Medulla oblongata (tissue), 1 donor: Measurements from ENCODE around the gene MED13L.
A peak's percentile ranks its signal among the peaks of the same experiment; 100 is the strongest.
"Not testable (repeated sequence)": the region's sequence is repeated elsewhere in the genome, so short reads cannot be mapped to it uniquely, and the experiment has no call there.

Experiments used
- DNase-seq: peaks from one replicate; pipeline ENCODE4 v3.0.0-alpha.2; 2015; ENCODE audit errors: extremely low spot score

The MED13L gene

DNA sequence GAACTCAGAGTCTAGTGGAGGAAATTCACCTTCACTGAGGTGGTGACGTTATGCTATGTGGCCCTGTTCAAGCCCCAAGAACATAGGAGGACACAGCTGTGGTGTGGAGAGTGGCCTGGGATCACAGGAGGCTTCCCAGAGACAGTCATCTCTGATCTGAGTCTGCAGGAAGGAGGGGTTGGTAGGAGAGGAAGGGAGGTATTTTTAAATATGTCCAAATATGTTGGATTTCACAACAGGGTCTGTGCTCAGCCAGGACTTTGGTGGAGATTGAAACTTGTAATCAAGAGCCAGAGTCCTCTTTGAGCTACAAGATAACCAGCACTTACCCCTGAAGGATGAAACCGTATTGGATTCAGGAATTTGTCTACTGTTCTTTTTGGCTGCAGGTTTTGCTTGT, 26.4 kb upstream of the MED13L start:
- no peak for DNase-seq

DNA sequence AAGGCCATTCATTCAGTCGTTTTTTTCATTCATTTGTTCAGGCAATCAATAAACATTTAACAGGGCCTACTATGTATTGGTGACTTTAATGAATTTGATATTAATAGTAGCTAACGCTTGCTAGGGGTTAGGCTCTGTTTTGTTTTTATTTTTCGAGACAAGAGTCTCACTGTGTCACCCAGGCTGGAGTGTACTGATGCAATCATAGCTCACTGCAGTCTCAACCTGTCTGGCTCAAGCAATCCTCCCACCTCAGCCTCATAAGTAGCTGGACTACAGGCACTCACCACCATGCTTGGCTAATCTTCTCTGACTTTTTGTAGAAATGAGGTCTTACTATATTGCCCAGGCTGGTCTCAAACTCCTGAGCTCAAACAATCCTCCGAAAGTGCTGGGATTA, 25.6 kb upstream of the MED13L start:
- no peak for DNase-seq

DNA sequence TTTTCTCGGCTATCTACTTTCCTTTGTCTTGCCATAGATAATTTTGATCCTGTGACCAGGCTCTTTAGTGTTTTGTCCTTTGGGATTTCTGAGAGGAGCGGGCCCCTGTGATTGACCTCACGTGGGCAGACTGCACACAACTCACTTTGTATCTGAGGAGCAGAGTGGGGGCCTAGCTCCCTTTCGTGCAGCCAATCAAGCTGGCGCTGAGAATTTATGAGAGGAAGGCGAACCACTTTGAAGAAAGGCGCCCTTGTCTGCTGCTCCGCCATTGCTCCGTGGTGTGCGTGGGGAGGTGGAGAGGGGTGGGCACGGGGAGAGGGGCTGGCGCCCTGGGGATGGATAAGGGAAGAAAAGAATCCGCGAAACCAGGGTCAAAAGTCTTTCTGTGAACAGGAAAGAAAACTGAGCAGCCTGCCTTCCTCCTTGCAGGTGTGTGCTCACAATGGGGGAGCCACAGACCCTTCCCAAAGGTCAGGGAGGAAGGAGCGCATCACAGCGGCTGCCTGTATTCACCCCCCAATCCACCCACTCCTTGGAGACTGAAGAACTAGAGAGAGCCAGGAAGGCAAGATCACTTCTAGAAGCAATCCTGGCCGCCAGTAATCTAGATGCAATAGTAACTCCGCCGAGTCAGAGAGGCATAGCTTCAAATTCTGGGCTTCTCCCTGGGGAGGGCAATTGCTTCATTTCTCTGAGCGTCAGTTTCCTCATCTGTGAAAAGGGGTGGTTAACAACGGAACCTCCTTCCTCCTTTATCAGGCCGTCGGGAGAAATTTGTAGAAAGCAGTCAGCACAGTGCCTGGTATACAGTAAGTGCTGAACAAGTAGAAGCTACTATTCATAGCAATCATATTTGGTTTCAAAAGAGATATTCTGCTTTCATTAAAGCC, 24.9 kb upstream of the MED13L start:
- no peak for DNase-seq

DNA sequence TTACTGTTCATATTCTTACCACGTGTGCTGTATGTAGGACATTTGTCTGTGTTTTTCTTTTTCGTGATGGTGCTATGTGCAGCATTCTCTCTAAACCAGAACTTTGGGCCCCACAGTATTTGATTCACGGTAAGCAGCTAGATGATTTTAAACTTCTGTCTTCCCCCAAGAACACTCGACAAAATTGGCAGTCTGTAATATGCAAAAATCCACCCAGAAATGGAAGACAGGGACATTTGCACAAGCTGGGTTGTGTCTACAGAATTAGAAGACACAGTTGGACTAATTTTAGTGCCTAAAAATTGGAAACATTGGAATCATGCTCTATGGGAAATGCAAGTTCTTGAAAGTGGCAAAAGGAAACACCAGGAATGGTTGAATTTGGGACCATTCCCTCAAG, 24.1 kb upstream of the MED13L start:
- no peak for DNase-seq

DNA sequence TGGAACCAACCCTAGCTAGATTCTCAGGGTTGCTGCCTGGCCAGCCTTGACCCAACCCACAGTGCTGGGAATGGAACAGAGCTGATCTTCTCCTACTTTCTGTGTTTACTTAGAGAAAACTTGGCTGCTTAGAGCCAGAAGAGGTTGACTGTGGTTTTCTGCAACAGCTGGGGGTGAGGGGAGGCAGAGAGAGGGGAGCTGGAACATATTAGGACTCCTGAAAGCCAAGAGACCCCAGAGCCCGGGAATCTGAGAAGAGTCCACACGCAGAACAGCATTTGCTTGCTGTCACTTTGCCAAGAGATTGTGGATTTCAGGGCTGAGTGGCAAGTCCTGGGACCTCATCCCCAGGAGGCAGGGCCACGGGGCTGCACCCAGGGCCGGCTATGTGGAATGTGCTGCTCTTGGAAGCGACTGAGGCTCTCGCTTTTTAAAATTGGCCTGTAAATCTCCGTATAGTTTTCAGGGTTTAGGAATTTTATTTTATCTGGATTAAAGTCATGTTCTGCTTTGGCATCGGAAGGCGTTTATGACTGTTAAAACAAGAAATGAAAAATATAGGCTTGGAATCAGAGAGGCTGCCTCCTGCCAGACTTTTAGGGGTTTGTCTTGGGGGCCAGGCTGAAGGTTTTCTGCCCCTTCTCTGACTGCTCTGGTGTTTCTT, 22.3 kb upstream of the MED13L start:
- no peak for DNase-seq

DNA sequence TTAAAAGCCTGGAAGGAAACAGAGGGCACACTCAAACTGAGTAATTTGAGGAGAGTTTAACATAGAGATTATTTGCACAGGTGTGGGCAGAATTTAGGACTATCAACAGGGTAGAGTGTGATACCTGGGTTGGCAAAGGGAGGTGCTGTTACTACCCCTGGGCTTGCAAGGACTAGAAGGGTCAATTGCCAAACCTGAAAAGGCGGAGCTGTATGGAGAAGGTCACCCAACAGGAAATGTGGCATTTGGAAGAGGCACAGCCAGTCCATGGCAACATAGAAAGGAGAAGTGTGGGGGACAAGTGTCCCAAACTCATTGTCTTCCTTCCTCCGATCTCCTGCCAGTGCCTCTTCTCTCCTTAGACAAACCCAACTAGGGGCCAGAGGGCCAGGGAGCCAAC, 21.6 kb upstream of the MED13L start:
- DNase-seq = no peak

DNA sequence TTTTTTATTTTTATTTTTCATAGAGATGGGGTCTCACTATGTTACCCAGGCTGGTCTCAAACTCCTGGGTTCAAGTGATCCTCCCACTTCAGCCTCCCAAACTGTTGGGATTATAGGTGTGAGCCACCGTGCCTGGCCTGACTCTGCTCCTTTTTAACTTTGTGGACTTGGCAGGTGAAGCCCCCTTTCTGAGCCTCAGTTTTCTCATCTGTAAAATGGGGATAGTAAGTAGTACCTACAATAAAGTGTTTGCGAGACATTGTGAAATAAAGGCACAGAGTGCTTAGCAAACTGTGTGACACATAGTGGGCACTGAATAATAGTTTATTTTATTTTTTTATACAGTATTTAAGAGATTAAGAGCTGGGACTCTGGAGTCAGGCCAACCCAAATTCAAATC, 21.1 kb upstream of the MED13L start:
- no peak for DNase-seq

DNA sequence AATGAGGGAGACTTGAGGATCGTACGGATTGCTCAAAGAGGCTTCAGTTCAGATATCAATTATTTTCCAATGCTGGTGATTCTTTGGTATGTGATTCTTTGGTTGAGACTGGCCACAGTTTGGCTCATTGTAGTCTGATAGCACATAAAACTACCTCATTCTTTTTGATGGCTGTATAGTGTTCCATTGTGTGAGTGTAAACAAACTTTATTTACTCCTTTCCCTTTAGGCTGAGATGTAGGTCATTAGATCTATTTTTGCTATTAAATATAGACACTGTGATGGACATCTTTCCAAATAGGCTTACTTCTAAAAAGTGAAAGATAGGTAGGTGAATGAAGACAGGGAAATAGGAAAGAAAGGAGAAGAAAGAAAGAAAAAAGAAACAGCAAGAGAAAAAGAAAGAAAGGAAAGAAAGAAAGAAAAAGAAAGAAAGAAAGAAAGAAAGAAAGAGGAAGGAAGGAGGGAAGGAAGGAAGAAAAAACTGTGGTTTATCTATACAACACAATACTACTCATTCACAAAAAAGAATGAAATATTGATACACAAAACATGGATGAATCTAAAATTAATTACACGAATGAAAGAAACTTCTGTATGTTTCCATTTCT, 19.8 kb upstream of the MED13L start:
- no peak for DNase-seq

DNA sequence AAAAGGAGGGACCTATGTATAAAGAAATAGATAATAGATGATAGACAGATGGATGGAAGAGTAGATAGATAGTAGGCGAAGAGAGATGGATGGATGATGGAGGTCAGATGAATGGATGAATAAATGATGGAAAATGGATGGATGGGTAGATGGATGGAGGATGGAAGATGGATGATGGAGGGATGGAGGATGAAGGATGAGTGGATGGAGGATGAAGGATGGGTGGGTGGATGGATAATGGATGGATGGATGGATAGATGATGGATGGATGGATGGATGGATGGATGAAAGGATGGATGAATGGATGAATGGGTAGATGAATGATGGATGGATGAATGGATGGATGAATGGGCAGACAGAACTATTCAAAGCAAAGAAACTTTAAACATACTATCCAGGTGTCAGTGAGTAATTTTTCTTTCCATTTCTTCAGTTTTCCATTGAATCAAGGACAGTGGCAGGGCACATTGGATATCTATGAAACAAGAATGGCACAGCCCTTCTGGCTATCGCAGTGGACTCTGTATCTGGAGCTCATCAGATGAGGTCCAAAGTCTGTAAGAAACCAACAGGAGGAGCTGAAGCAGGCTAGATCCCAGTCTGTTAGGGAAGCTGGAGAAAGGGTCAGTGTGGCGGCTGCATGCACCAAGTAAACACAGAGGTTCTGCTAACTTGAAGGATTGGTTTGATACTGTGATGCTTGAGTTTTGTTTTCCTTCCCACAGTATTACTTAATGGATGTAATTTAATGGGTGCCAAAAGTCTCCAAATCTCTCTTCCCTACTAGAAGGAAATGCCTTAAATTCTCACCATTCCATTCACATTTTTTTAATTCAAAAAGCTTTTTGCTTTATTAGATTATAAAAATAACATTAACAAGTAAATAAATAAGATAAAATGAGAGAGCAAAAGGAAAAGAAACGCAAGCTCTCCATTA, 18.1 kb upstream of the MED13L start:
- no peak for DNase-seq

DNA sequence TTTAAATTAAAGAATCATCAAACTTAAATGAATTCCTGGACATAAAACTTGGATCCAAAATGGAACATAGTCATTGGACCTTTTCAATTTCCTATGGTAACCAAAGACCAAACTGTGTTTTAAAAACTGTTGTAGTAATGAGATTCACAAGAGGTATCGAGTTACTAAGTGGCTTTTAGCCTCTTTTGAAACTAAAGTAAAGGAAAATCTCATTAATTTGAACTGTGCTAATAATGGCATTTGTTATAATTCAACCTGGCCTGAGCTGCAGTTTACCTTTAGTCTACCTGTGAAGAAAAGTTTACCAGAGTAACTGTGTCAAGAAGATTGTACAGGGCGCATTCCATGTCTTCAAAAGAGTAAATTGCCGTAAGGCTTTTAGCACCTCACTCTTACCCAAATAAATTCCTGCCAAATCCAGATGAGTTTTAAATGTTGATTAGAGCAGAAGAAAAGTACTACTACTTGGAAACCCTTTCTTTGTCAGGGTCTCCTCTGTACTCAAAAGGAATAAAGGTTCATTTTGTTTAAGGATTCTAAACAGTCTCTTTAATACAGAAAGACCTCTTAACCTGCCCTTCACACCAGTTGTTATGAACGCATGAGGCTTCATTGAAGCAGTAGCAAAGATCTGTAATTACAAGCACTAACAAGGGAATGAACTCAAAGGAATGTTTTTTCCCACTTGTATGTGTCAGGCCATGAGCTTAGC, 17.1 kb upstream of the MED13L start:
- peak; percentile 37 for DNase-seq

DNA sequence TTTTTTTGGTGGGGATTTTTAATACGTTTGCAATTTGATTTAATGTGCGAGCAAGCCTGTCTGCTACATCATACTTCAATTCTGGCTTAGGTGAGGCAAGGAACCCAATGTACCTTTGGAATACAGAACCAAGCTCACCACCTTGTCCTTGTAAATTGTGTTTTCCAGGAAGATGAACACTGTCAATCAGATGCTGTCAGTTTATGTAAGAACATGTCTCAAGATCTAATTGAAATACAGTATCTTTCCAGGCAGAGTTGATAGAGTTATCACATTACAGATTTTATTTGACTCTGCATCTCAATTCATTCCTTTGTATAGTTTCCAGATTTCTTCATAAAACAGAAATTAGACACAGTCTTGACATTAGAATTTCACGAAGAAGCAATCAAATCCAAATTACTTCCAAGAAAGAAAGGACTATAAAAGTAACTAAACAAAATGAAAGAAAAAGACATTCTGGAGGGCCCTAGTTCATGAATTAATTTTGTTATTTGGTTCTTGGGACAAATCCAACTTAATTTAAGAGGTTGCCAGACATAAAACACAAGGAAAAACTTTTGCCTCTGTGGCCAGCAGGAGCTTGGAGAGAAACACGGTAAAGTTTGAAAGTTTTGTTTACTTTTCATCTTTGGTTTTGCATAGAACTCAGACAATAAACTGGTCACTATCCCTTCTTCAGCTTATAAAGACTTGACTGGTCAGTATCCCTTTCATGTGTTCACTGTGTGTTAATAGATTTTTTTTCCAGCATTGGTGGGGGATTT, 16.4 kb upstream of the MED13L start:
- no peak for DNase-seq

DNA sequence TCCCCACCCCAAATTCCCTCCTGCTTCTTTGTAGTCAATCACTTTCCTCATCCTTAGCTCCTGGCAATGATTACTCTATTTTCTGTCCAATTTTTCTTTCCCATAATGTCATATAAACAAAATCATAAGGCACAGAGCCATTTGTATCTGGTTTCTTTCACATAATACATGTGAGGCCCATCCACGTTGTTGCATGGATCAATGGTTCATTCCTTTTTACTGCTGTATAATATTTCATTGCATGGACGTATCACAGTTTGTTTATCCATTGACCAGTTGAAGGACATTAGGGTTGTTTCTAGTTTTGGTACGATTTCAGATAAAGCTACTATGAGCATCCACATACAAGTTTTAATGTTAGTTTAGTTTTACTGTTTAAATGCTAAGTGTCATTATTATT, 13.7 kb upstream of the MED13L start:
- DNase-seq = no peak

DNA sequence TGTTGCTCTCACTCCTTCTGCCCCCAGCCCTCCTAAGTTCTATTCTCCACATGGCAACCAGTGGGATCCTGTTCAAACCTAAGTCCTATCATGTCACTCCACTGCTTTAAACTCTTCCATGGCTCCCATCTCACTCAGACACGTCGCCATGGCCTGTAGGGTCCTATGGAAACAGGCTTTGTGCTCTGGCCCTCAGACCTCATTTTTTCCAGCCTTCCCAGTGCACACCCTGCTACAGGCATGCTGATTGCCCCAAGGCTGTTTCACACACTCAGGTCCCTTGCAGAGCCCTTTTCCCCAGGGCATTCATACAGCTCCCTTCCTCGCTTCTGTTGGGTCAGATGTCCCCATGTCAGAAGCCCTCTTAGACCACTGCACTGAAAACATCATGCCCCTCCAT, 11.2 kb upstream of the MED13L start:
- DNase-seq = no peak

DNA sequence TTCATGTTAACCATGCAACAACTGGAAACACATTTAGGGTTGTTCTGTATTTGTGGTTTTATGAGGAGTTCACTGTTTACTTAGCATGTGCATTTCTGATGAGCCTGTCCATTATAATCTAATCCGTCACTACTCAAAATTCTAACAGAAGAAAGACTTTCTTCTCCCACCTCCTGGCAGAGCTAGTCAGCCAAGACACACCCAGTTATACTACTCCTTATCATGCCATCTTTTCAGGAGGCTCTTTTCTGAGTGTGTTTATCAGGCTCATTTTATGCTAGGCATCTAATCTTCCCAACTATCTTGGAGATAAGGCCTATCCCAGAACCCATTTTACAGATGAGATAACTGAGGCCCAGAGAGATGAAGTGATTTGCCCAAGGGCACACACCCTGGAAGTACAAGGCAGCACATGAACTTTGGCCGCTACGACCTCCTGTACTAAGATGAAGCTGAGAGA, 10.4 kb upstream of the MED13L start:
- DNase-seq = no peak

DNA sequence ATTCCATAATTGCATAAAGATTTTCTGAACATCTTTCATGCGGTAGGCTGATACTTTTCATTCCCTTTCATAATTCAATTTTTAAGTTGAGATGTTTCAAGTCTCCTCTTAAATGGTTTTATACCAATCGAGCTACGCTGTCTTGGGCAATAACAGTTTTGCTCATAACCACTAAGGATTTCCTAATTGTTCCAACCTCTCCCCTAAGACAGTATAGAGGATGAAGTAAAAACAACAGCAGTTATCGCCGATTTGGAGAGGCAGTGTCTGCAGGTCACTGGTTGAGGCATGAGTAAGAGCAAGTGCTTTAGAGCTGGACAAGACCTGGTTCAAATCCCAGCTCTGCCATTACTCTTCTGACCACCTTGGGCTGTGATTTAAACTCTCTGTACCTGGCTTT, 6.9 kb upstream of the MED13L start:
- no peak for DNase-seq

DNA sequence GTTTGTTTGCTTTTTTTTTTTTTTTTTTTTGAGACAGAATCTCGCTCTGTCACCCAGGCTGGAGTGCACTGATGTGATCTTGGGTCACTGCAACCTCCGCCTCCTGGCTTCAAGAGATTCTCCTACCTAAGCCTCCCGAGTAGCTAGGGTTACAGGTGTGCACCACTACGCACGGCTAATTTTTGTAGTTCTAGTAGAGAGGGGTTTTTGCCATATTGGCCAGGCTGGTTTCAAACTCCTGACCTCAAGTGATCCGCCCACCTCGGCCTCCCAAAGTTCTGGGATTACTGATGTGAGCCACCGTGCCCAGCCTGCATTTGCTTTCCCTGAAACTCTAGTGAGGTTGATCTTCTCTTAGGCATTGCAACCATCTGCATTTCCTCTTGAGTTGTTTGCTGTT, 6.4 kb upstream of the MED13L start:
- not testable (repeated sequence) for DNase-seq

DNA sequence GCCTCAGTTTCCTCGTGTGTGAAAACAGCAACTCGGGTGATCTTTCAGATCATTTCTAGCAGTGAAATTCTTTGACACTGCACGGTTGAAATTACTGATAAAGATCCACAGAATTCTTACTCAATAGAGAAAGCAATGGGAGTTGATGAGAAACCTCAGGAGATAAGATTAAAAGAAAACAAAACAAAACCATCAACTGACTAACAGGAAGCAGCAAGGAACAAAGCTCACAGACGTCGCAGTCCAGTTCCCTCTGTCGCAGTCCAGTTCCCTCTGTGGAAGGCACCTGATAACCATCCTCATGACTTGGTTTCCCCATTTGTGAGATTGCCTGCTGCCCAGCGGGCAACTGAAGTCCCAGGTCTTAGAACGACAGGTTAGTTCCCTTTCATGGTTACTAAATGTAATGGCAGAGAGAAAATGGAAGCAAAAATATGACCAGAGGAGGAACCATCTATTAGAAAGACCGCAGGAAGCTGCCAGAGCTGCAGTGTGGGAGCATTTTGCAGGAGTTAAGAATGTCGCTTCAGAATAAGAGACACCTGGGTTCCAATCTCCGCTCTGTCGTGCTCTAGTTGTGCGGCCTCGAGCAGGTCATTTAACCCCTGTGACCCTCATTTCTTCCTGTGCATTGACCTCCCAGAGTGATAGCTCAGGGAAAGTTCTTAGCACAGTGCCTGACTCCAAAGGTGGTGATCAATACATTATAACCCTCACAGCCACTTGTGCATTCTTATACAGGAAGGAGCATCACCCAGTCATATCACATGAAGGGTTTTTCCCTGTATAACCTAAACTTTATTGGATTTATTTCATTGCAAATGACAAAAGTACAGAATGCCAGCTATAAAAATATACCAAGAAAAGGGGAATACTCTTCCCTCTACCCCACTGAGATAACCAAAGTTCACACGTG, 5.1 kb upstream of the MED13L start:
- DNase-seq = peak; percentile 50

DNA sequence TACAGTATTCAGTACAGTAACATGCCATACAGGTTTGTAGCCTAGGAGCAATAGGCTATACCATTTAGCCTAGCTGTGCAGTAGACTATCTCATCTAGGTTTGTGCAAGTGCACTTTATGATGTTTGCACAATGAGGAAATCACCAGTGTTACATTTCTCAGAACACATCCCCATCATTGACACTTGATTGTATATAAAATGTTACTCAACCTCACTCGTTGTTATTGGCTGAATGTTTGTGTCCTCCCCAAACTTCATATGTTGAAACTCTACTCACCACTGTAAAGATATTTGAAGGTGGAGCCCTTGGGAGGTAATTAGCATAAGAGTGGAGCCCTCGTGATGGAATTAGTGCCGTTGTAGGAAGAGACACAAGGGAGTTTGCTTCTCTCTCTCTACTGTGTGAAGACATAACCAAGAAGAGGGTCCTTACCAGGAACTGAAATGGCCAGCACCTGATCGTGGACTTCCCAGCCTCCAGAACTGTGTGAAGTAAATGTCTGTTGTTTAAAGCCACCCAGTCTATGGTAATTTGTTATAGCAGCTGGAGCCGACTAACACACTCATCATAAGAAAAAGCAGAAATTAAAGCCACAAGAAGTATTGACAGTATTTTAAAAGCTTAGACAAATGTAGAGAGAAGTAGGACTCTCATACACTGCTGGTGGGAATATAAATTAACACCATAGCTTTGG, 3.2 kb upstream of the MED13L start:
- DNase-seq = no peak

DNA sequence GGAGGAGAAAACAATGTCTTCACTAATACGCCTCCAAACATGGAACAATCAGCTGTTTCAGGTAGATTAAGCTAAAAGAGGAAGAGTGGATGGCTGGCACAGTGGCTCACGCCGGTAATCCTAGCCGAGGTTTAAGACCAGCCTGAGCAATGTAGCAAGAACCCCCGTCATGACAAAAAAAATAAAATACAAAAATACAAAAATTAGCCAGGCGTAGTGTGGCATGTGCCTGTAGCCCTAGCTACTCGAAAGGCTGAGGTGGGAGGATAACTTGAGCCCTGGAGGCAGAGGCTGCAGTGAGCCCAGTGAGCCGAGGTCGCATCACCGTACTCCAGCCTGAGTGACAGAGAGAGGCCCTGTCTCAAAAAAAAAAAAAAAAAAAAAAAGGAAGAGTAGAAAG, 1.2 kb upstream of the MED13L start:
- no peak for DNase-seq
